Sigmoid colon (tissue), 7 donors: Measurements from ENCODE around the gene RYR3. TPM values are rescaled to one million over a fixed set of nuclear protein-coding genes. Genes with fewer than 3 reads are reported as not detected.
"Not testable (repeated sequence)": the region's sequence is repeated elsewhere in the genome, so short reads cannot be mapped to it uniquely, and the experiment has no call there.

Source experiments
- DNase-seq: peaks from one replicate; pipeline ENCODE4 v3.0.0-alpha.2; 2019
- H3K27ac ChIP-seq, 4 donors: fragments of 200-600 bp; sonication (generic); one replicate each; pipeline ENCODE4 v1.5.1; 2016 to 2019; ENCODE audit warnings: mild to moderate bottlenecking in 1 of 4
- H3K27me3 ChIP-seq, 3 donors: fragments of 200-600 bp; sonication (generic); one replicate each; pipeline ENCODE4 v1.5.1; 2019; ENCODE audit warnings: mild to moderate bottlenecking in 1 of 3
- H3K36me3 ChIP-seq, 4 donors: fragments of 200-600 bp; sonication (generic); one replicate each; pipeline ENCODE4 v1.5.1; 2016 to 2019
- H3K4me1 ChIP-seq, 4 donors: fragments of 200-600 bp; sonication (generic); one replicate each; pipeline ENCODE4 v1.5.1; 2017 to 2019
- H3K4me3 ChIP-seq, 4 donors: fragments of 200-600 bp; sonication (generic); one replicate each; pipeline ENCODE4 v1.5.1; 2017 to 2019; ENCODE audit warnings: mild to moderate bottlenecking in 2 of 4, moderate library complexity in 1 of 4
- H3K9me3 ChIP-seq, 4 donors: fragments of 200-600 bp in 3 of 4; sonication (generic) in 3 of 4; one replicate each; pipeline versions ENCODE4 v1.5.1 to v1.6.1; 2013 to 2019
- EP300 ChIP-seq, 4 donors: sonication (generic); formaldehyde crosslinking; IDR thresholded peaks; one replicate each; pipeline ENCODE4 v1.6.1; 2017; ENCODE audit warnings: antibody characterized with exemption in 4 of 4
- POLR2A ChIP-seq, 2 donors: fragments of 450-650 bp; IDR thresholded peaks; one replicate each; pipeline ENCODE4 v1.6.1; 2016; ENCODE audit warnings: antibody characterized with exemption in 2 of 2, mild to moderate bottlenecking in 2 of 2, moderate library complexity in 2 of 2
- POLR2AphosphoS5 ChIP-seq, 4 donors: sonication (generic); formaldehyde crosslinking; IDR thresholded peaks; one replicate each; pipeline ENCODE4 v1.6.1; 2017; ENCODE audit warnings: antibody characterized with exemption in 4 of 4
- WGBS, 2 donors: extraction: QIAGEN DNeasy Blood & Tissue Kit; methylation state at CpG; one replicate each; pipeline ENCODE4 v1.1.7; 2013; 5-methylcytosine and 5-hydroxymethylcytosine counted together
- intact Hi-C: fragments of 100-400 bp; cut with DNase I; formaldehyde crosslinking; loops from one replicate; pipeline ENCODE4 v1.15.1; 2023
- polyA plus RNA-seq, 3 donors: library from polyadenylated mRNA; stranded (reverse); fragments of 200-250 nt; gene quantifications; one replicate each; pipeline ENCODE4 v1.2.3, GENCODE V29; 2013
- total RNA-seq, 4 donors: library from RNA; depleted of rRNA; stranded (reverse); fragments of >200 nt; gene quantifications; one replicate each; pipeline ENCODE4 v1.1.0, GENCODE V29; 2016
- TF ChIP-seq, protein P1 (sequence below), 4 experiments: fragments of 450-650 bp in 3 of 4; fragments of 200-600 bp in 1 of 4; IDR thresholded peaks; one replicate each; pipeline ENCODE4 v1.5.1; 2016 to 2019; ENCODE audit warnings: antibody characterized with exemption in 4 of 4, mild to moderate bottlenecking in 3 of 4, moderate library complexity in 2 of 4
- donor health status: healthy with polysubstance abuse.
- donor health status: Bipolar disorder and iron deficiency.
- donor health status: healthy.

RYR3 gene
- total and polyA plus RNA-seq, 7 donors = 0.38 to 29.1 (median 10.5) TPM; not detected in 1

DNA sequence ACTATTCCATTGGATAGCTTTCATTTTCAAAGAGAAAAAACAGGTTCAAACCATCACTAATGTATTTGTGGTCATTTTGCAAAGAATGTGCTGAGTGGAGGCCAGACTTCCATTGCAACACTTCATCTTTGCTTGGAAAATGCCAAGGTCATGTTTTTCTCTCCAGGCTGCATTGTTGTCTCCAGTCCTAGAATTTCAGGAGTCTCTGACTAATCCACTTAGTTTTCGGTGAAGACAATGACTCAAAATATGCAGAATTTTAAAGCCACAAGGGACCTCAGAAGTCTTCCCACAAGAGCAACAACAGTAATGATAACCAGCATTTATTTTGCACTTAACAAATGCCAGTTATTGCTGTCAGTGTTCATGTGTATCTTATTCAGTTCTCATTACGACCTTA, 277.0 kb downstream of the RYR3 start:
- 53 to 69% methylated on average over 2 of the region's 2 CpGs for WGBS, 2 donors
- Histone ChIP-seq H3K9me3 (no peaks in the 10 kb centered on the region), H3K4me3 (no peak overlapping the region), H3K27ac (no peak overlapping the region), H3K4me1 (no peaks in the 10 kb centered on the region), H3K36me3 (peaks cover 0 to 13% (median 0%) of the 10 kb centered on the region in 4 donors), H3K27me3 (no peaks in the 10 kb centered on the region)
- intact Hi-C loops = no loop called here
- peak in 1 of 4 donors; percentile 30 for TF ChIP-seq POLR2AphosphoS5 (IDR thresholded peaks at IDR 0.05)
- TF ChIP-seq EP300 (IDR thresholded peaks at IDR 0.05) = no peak
- TF ChIP-seq, protein P1, sequence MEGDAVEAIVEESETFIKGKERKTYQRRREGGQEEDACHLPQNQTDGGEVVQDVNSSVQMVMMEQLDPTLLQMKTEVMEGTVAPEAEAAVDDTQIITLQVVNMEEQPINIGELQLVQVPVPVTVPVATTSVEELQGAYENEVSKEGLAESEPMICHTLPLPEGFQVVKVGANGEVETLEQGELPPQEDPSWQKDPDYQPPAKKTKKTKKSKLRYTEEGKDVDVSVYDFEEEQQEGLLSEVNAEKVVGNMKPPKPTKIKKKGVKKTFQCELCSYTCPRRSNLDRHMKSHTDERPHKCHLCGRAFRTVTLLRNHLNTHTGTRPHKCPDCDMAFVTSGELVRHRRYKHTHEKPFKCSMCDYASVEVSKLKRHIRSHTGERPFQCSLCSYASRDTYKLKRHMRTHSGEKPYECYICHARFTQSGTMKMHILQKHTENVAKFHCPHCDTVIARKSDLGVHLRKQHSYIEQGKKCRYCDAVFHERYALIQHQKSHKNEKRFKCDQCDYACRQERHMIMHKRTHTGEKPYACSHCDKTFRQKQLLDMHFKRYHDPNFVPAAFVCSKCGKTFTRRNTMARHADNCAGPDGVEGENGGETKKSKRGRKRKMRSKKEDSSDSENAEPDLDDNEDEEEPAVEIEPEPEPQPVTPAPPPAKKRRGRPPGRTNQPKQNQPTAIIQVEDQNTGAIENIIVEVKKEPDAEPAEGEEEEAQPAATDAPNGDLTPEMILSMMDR (IDR thresholded peaks at IDR 0.05) = no peak
- no peak for TF ChIP-seq POLR2A (IDR thresholded peaks at IDR 0.05)
- no peak for DNase-seq

DNA sequence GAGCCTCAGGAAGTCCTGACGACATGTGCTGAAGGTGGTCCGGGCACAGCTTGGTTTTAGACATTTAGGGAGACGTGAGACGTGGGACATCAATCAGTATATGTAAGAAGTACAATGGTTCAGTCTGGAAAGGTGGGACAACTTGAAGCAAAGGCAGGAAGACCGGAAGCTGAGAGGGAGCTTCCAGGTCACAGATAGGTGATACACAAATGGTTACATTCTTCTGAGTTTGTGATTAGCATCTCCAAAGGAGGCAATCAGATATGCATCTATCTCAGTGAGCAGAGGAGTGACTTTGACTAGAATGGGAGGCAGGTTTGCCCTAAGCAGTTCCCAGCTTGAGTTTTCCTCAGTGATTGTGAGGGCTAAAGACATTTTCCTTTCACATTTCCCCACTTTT, 282.1 kb downstream of the RYR3 start:
- TF ChIP-seq POLR2AphosphoS5 (IDR thresholded peaks at IDR 0.05) (no peak), EP300 (IDR thresholded peaks at IDR 0.05) (no peak), POLR2A (IDR thresholded peaks at IDR 0.05) (no peak)
- TF ChIP-seq, protein P1 (IDR thresholded peaks at IDR 0.05) = no peak
- intact Hi-C loops = no loop called here
- H3K27ac ChIP-seq = no peak overlapping the region
- WGBS, 2 donors = 84 to 91% methylated on average over 5 of the region's 5 CpGs
- H3K4me1 ChIP-seq = no peaks in the 10 kb centered on the region
- H3K36me3 ChIP-seq = no peaks in the 10 kb centered on the region
- no peak for DNase-seq
- H3K9me3 ChIP-seq = no peaks in the 10 kb centered on the region
- no peak overlapping the region for H3K4me3 ChIP-seq
- H3K27me3 ChIP-seq = no peaks in the 10 kb centered on the region

DNA sequence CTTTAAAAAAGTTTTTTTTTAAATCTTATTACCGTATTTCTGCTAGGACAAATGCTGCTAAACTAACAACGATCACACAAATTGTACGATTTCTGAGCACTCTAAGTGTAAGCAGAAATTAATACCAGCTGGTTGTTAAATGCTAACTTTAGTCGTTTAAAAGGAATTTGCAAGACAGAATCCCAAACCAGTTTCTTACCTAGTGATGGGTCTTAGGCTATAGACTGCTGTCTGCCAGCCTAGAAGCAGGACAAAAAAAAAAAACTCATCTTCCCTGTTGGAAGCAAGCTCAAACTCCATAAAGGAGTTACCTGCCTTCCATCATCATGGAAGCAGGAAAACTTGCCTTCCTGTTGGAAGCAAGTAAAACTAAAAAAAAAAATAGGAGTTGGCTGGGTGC, 287.6 kb downstream of the RYR3 start:
- DNase-seq, H3K27ac ChIP-seq, intact Hi-C loops, H3K9me3 ChIP-seq, H3K36me3 ChIP-seq, H3K27me3 ChIP-seq, H3K4me3 ChIP-seq, H3K4me1 ChIP-seq: not testable (repeated sequence)
- WGBS, 2 donors = 65 to 69% methylated on average over 4 of the region's 4 CpGs

DNA sequence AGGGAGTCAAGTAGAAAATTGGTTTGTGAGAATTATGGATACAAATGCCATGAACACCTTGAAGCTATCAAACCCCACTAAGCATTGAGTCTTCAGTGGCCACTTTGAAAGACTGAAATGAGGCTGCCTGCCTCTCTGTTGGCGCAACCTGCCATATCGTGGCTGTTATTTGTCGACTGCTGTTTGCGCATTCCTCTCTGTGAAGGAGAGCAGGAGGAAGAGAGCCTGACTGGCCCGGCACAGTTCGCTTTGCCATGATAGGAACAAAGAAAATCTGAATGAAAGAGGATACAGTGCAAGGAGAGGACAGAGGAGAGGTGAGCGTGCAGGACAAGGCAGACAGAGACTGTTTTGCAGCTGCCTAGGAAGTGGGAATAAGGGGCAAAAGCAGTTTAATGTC, 289.4 kb downstream of the RYR3 start:
- intact Hi-C loops = no loop called here
- no peak for DNase-seq
- H3K27me3 ChIP-seq = no peaks in the 10 kb centered on the region
- no peaks in the 10 kb centered on the region for H3K4me1 ChIP-seq
- no peaks in the 10 kb centered on the region for H3K9me3 ChIP-seq
- WGBS, 2 donors = 49 to 60% methylated on average over 7 of the region's 7 CpGs
- no peak for TF ChIP-seq POLR2AphosphoS5 (IDR thresholded peaks at IDR 0.05)
- TF ChIP-seq EP300 (IDR thresholded peaks at IDR 0.05) = no peak
- TF ChIP-seq, protein P1 (IDR thresholded peaks at IDR 0.05) = no peak
- TF ChIP-seq POLR2A (IDR thresholded peaks at IDR 0.05) = no peak
- H3K36me3 ChIP-seq = peaks cover 0 to 12% (median 0%) of the 10 kb centered on the region in 4 donors
- H3K4me3 ChIP-seq = no peak overlapping the region
- H3K27ac ChIP-seq = no peak overlapping the region

DNA sequence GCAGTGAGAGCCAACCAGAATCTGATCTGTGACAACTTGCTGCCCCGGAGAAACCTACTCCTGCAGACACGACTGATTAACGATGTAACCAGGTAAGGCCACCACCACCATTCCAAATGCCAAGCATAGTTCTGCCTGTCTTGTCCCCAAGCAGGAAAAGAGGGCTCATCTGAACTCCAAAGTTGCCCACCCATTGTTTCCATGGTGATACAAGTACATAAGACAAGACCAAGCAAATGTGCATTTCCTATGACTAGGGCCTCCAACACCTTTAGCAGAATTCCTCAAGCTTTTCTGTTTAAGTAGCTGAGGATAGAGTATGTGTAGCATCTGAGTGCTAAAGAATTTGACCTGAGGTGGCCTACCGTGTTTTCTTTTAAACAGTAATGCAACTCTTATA, 290.7 kb downstream of the RYR3 start:
- WGBS, 2 donors = 85 to 89% methylated on average over 4 of the region's 4 CpGs
- intact Hi-C loops = no loop called here

More for the DNA sequence above, 290.7 kb downstream of the RYR3 start:
- Histone ChIP-seq H3K27ac (no peak overlapping the region), H3K4me1 (no peaks in the 10 kb centered on the region), H3K4me3 (no peak overlapping the region), H3K36me3 (peaks cover 0 to 12% (median 0%) of the 10 kb centered on the region in 4 donors), H3K27me3 (no peaks in the 10 kb centered on the region), H3K9me3 (no peaks in the 10 kb centered on the region)
- DNase-seq = no peak
- no peak for TF ChIP-seq POLR2A (IDR thresholded peaks at IDR 0.05)
- TF ChIP-seq, protein P1 (IDR thresholded peaks at IDR 0.05) = no peak
- no peak for TF ChIP-seq EP300 (IDR thresholded peaks at IDR 0.05)
- no peak for TF ChIP-seq POLR2AphosphoS5 (IDR thresholded peaks at IDR 0.05)
